B cell (primary cell): ENCODE data around the gene PDSS1. TPM values are rescaled to one million over a fixed set of nuclear protein-coding genes. Genes with fewer than 3 reads are reported as not detected.

Experiments
- ATAC-seq: fragments of 200-7000 bp; cut with Tn5 transposase; one replicate; pipeline ENCODE4 v1.10.0; 2021; ENCODE audit warnings: low read depth, mild to moderate bottlenecking, moderate number of reproducible peaks, moderate library complexity
- CTCF ChIA-PET: fragments of 350-600 bp; sonication (Branson Sonifier 250); formaldehyde crosslinking; loops from one replicate; lab custom pipeline; 2021; ENCODE audit warnings: antibody characterized with exemption, inconsistent platforms; lab: Charles Lee
- POLR2A ChIA-PET: fragments of 350-600 bp; sonication (Branson Sonifier 250); formaldehyde crosslinking; loops from one replicate; lab custom pipeline; 2021; ENCODE audit warnings: antibody characterized with exemption; lab: Charles Lee
- DNase-seq: peaks from one replicate; pipeline ENCODE4 v3.0.0; 2013
- H2AFZ ChIP-seq: 2 replicates; pipeline ENCODE4 v1.6.1; 2012; ENCODE audit warnings: mild to moderate bottlenecking, low read depth, low read length; ENCODE audit not compliant: insufficient read depth, poor library complexity, severe bottlenecking
- H3K27ac ChIP-seq, 2 donors: 1 replicate in 1 of 2; 2 replicates in 1 of 2; pipeline ENCODE4 v1.5.1; 2012 to 2013; ENCODE audit warnings: low read length in 2 of 2, mild to moderate bottlenecking in 2 of 2, moderate library complexity in 1 of 2
- H3K27me3 ChIP-seq, 4 experiments: fragments of 200-600 bp in 1 of 4; sonication (generic) in 1 of 4; replicated peaks in 1 of 4; 1 replicate in 2 of 4; 2 replicates in 2 of 4; pipeline versions ENCODE4 v1.6.1 to v1.7.0; 2013 to 2016; ENCODE audit warnings: low read length in 3 of 4, mild to moderate bottlenecking in 2 of 4, mixed read lengths in 1 of 4, moderate library complexity in 1 of 4; ENCODE audit not compliant: insufficient read depth in 4 of 4, control insufficient read depth in 3 of 4; ENCODE audit errors: control extremely low read depth in 1 of 4
- H3K36me3 ChIP-seq, 2 experiments: replicated peaks in 1 of 2; 1 replicate in 1 of 2; 2 replicates in 1 of 2; pipeline versions ENCODE4 v1.6.1 to v1.7.1; 2013; ENCODE audit warnings: low read length in 1 of 2; ENCODE audit not compliant: insufficient read depth in 2 of 2, control insufficient read depth in 1 of 2; ENCODE audit errors: control extremely low read depth in 1 of 2, extremely low read depth in 1 of 2
- H3K4me1 ChIP-seq, 2 donors: fragments of 200-600 bp in 1 of 2; sonication (generic) in 1 of 2; 1 replicate in 1 of 2; 2 replicates in 1 of 2; pipeline versions ENCODE4 v1.5.1 to v1.6.1; 2013 to 2017; ENCODE audit warnings: low read length in 2 of 2; ENCODE audit not compliant: control insufficient read depth in 2 of 2, insufficient read depth in 2 of 2
- H3K4me2 ChIP-seq: replicated peaks from 2 replicates; pipeline ENCODE3; 2012; ENCODE audit warnings: mild to moderate bottlenecking, low read depth, low read length; ENCODE audit not compliant: poor library complexity, severe bottlenecking
- H3K4me3 ChIP-seq, 5 experiments: fragments of 200-600 bp in 1 of 5; sonication (generic) in 1 of 5; 1 replicate in 3 of 5; 2 replicates in 2 of 5; pipeline versions ENCODE4 v1.5.1 to v1.7.0; 2011 to 2016; ENCODE audit warnings: low read length in 4 of 5, mild to moderate bottlenecking in 4 of 5, low read depth in 2 of 5, control low read depth in 1 of 5, moderate library complexity in 1 of 5; ENCODE audit not compliant: insufficient read depth in 1 of 5; ENCODE audit errors: control extremely low read depth in 1 of 5, extremely low read depth in 1 of 5
- H3K79me2 ChIP-seq: fragments of 200-600 bp; sonication (generic); one replicate; pipeline ENCODE4 v1.6.0; 2016; ENCODE audit warnings: low read length; ENCODE audit not compliant: control insufficient read depth, insufficient read depth
- H3K9ac ChIP-seq: fragments of 200-600 bp; sonication (generic); 2 replicates; pipeline ENCODE4 v1.6.1; 2017; ENCODE audit warnings: mild to moderate bottlenecking, low read length, moderate library complexity
- H3K9me3 ChIP-seq, 3 donors: one replicate each; pipeline versions ENCODE4 v1.6.1 to v1.7.1; 2013; ENCODE audit warnings: low read length in 2 of 3; ENCODE audit not compliant: control insufficient read depth in 2 of 3, insufficient read depth in 1 of 3; ENCODE audit errors: control extremely low read depth in 1 of 3
- H4K20me1 ChIP-seq: 2 replicates; pipeline ENCODE4 v1.6.0; 2012; ENCODE audit warnings: mild to moderate bottlenecking, low read length; ENCODE audit not compliant: insufficient read depth, control insufficient read depth, poor library complexity, severe bottlenecking
- H3K27ac Mint-ChIP-seq: one replicate; pipeline ENCODE4 v1.8.0; 2021; ENCODE audit warnings: mixed read lengths
- H3K27me3 Mint-ChIP-seq: one replicate; pipeline ENCODE4 v1.8.0; 2021; ENCODE audit warnings: mixed read lengths
- H3K4me1 Mint-ChIP-seq: one replicate; pipeline ENCODE4 v1.8.0; 2021; ENCODE audit warnings: mixed read lengths
- H3K4me3 Mint-ChIP-seq: one replicate; pipeline ENCODE4 v1.8.0; 2021; ENCODE audit warnings: mixed read lengths
- H3K9me3 Mint-ChIP-seq: one replicate; pipeline ENCODE4 v1.8.0; 2022; ENCODE audit warnings: mixed read lengths; ENCODE audit not compliant: insufficient read depth
- CTCF ChIP-seq: fragments of 200-600 bp; IDR thresholded peaks from one replicate; pipeline ENCODE4 v1.8.0; 2022; ENCODE audit warnings: antibody characterized with exemption, mild to moderate bottlenecking
- EZH2 ChIP-seq: IDR thresholded peaks from 2 replicates; pipeline ENCODE4 v1.6.1; 2012; ENCODE audit warnings: borderline replicate concordance, low read depth, mild to moderate bottlenecking, moderate library complexity, low read length; ENCODE audit not compliant: insufficient read depth, poor library complexity, severe bottlenecking
- WGBS: methylation state at CpG from one replicate; pipeline ENCODE4 v1.1.5; 2013; ENCODE audit warnings: missing lambda C conversion rate; ENCODE audit not compliant: insufficient coverage; 5-methylcytosine and 5-hydroxymethylcytosine counted together
- intact Hi-C: fragments of 100-400 bp; cut with micrococcal nuclease; formaldehyde crosslinking; loops from one replicate; pipeline ENCODE4 v1.10.0; 2022
- polyA plus RNA-seq: library from polyadenylated mRNA; depleted of rRNA; stranded (reverse); fragments of >200 nt; gene quantifications from 2 replicates; pipeline ENCODE4 v1.2.3, GENCODE V29; 2012
- total RNA-seq, 2 donors: library from RNA; stranded (reverse); fragments of 120-200 nt in 1 of 2; gene quantifications; 1 replicate in 1 of 2; 2 replicates in 1 of 2; pipeline versions ENCODE4 v1.2.3 to v1.2.4, GENCODE V29; 2013 to 2022

The PDSS1 gene
- total and polyA plus RNA-seq, 2 donors (not counting 1 experiment from before 2014, with no cell fraction given): 3.6 to 4.7 TPM

GRCh38 chr10:26773633-26774032 is 76.1 kb downstream of the PDSS1 start:
- Histone ChIP-seq H4K20me1 (peaks cover 60% of the 10 kb centered on the region), H3K4me3 (no peak overlapping the region), H3K9ac (no peak overlapping the region), H3K9me3 (no peaks in the 10 kb centered on the region), H3K27me3 (no peaks in the 10 kb centered on the region), H3K79me2 (peaks cover 94% of the 10 kb centered on the region), H3K27ac (peak overlapping the region in 1 of 2 donors; percentile 44), H2AFZ (no peak overlapping the region), H3K4me2 (no peak overlapping the region), H3K4me1 (peaks cover under 1 to 18% of the 10 kb centered on the region in 2 donors), H3K36me3 (peaks cover under 1 to 23% of the 10 kb centered on the region in 2 experiments)
- DNase-seq (no peak), ATAC-seq (no peak)
- H3K27ac Mint-ChIP-seq: no peak overlapping the region
- H3K4me1 Mint-ChIP-seq: peaks cover 57% of the 10 kb centered on the region
- ChIA-PET POLR2A (no interaction called here), CTCF (interaction anchor here (1.1 kb wide), 1 partner anchor 108 kb away, joined by 4 read pairs; no protein-coding TSS in a partner anchor)
- H3K4me3 Mint-ChIP-seq: no peak overlapping the region
- no peaks in the 10 kb centered on the region for H3K9me3 Mint-ChIP-seq
- WGBS: 75% methylated on average over 2 of the region's 2 CpGs
- intact Hi-C loops: loop anchor here (2.0 kb wide), 1 partner anchor 17 kb away; no protein-coding TSS in a partner anchor
- TF ChIP-seq CTCF: no peak
- TF ChIP-seq EZH2: no peak
- H3K27me3 Mint-ChIP-seq: no peaks in the 10 kb centered on the region

GRCh38 chr10:26776258-26776657 is 78.8 kb downstream of the PDSS1 start:
- H3K9ac ChIP-seq: no peak overlapping the region
- no peak overlapping the region for H3K4me2 ChIP-seq
- H3K9me3 ChIP-seq: no peaks in the 10 kb centered on the region
- H3K4me1 ChIP-seq: peaks cover 26 to 44% of the 10 kb centered on the region in 2 donors
- no peak for TF ChIP-seq CTCF
- TF ChIP-seq EZH2: no peak
- intact Hi-C loops: loop anchor here (5.0 kb wide), 1 partner anchor 41 kb away; no protein-coding TSS in a partner anchor
- ATAC-seq (no peak), DNase-seq (no peak)
- H3K27ac ChIP-seq: peak overlapping the region in 1 of 2 donors; percentile 18
- 100% methylated on average over 1 of the region's 1 CpG for WGBS
- H4K20me1 ChIP-seq: peaks cover 72% of the 10 kb centered on the region
- H3K36me3 ChIP-seq: peaks cover 0 to 7% of the 10 kb centered on the region in 2 experiments
- no peaks in the 10 kb centered on the region for H3K27me3 ChIP-seq
- ChIA-PET CTCF (interaction anchor here (1.5 kb wide), 1 partner anchor 85 kb away, joined by 6 read pairs; the partner anchor contains the start of gene ABI1), POLR2A (interaction anchor here (0.9 kb wide), 1 partner anchor 81 kb away, joined by 3 read pairs; no protein-coding TSS in a partner anchor)
- no peak overlapping the region for H2AFZ ChIP-seq
- Mint-ChIP-seq H3K9me3 (no peaks in the 10 kb centered on the region), H3K27me3 (no peaks in the 10 kb centered on the region), H3K27ac (no peak overlapping the region), H3K4me1 (peaks cover 71% of the 10 kb centered on the region), H3K4me3 (no peak overlapping the region)
- H3K79me2 ChIP-seq: peaks cover 99% of the 10 kb centered on the region
- no peak overlapping the region for H3K4me3 ChIP-seq
